GM19468 (cell line): ENCODE results near the gene KIRREL1.

Experiments used
- ATAC-seq: cut with Tn5 transposase; IDR thresholded peaks from one replicate; pipeline ENCODE4 v1.9.1; 2021; ENCODE audit warnings: mild to moderate bottlenecking, moderate library complexity, moderate number of reproducible peaks; ENCODE audit not compliant: unreplicated experiment; ENCODE audit errors: extremely low read depth

KIRREL1 gene

GRCh38 chr1:158098256-158098655 lies 104.8 kb downstream of the KIRREL1 start:
- no peak for ATAC-seq

- ATAC-seq, result no peak
Observed at GRCh38 chr1:158099185-158099584, 105.7 kb downstream of the KIRREL1 start.

- no peak for ATAC-seq
Observed at GRCh38 chr1:158100498-158100897, 107.1 kb downstream of the KIRREL1 start.

GRCh38 chr1:158101455-158101854 lies 108.0 kb downstream of the KIRREL1 start:
- ATAC-seq, result no peak

GRCh38 chr1:158101927-158102326 lies 108.5 kb downstream of the KIRREL1 start:
- ATAC-seq, result no peak

GRCh38 chr1:158102881-158103674 lies 109.6 kb downstream of the KIRREL1 start:
- ATAC-seq, result no peak

- ATAC-seq, result no peak
Observed at GRCh38 chr1:158103861-158104522, 110.5 kb downstream of the KIRREL1 start.

GRCh38 chr1:158104891-158105290 lies 111.4 kb downstream of the KIRREL1 start:
- no peak for ATAC-seq

- no peak for ATAC-seq
Observed at GRCh38 chr1:158105352-158106095, 112.1 kb downstream of the KIRREL1 start.

GRCh38 chr1:158107916-158108315 lies 114.5 kb downstream of the KIRREL1 start:
- no peak for ATAC-seq

- no peak for ATAC-seq
Observed at GRCh38 chr1:158112994-158113758, 119.7 kb downstream of the KIRREL1 start.

GRCh38 chr1:158113759-158114127 lies 120.3 kb downstream of the KIRREL1 start:
- ATAC-seq, result no peak

- no peak for ATAC-seq
Observed at GRCh38 chr1:158115126-158115525, 121.7 kb downstream of the KIRREL1 start.

- ATAC-seq, result no peak
Observed at GRCh38 chr1:158116311-158117167, 123.1 kb downstream of the KIRREL1 start.

GRCh38 chr1:158117854-158118704 lies 124.6 kb downstream of the KIRREL1 start:
- ATAC-seq, result no peak

- ATAC-seq, result no peak
Observed at GRCh38 chr1:158118713-158119402, 125.4 kb downstream of the KIRREL1 start.

- no peak for ATAC-seq
Observed at GRCh38 chr1:158119976-158120653, 126.7 kb downstream of the KIRREL1 start.
